GM23338 (cell line): ENCODE results near the gene L3MBTL4. TPM values are rescaled to one million over a fixed set of nuclear protein-coding genes. Genes with fewer than 3 reads are reported as not detected.

Experiments used
- ATAC-seq: fragments of 200-7000 bp; cut with Tn5 transposase; 3 replicates; pipeline ENCODE4 v1.9.1; 2020
- DNase-seq: peaks from one replicate; pipeline ENCODE4 v3.0.0-alpha.2; 2015; ENCODE audit warnings: low spot score
- H2AFZ ChIP-seq: fragments of 200-600 bp; sonication (generic); 2 replicates; pipeline ENCODE4 v1.8.0; 2016; ENCODE audit warnings: antibody characterized with exemption, mild to moderate bottlenecking, moderate library complexity
- H3F3A ChIP-seq: fragments of 200-600 bp; sonication (generic); replicated peaks from 2 replicates; pipeline ENCODE4 v1.8.0; 2017; ENCODE audit warnings: antibody characterized with exemption, mixed run types, low read depth
- H3K27ac ChIP-seq: fragments of 200-600 bp; sonication (generic); 2 replicates; pipeline ENCODE4 v1.6.1; 2016; ENCODE audit warnings: low read depth
- H3K27me3 ChIP-seq: fragments of 200-600 bp; sonication (generic); 2 replicates; pipeline ENCODE4 v1.8.0; 2016; ENCODE audit warnings: mild to moderate bottlenecking, mixed run types, moderate library complexity; ENCODE audit not compliant: insufficient read depth
- H3K36me3 ChIP-seq: fragments of 200-600 bp; sonication (generic); 2 replicates; pipeline ENCODE4 v1.8.0; 2016; ENCODE audit warnings: mild to moderate bottlenecking; ENCODE audit not compliant: insufficient read depth
- H3K4me1 ChIP-seq: fragments of 200-600 bp; sonication (generic); 2 replicates; pipeline ENCODE4 v1.8.0; 2016; ENCODE audit warnings: mild to moderate bottlenecking, moderate library complexity; ENCODE audit not compliant: insufficient read depth
- H3K4me2 ChIP-seq: fragments of 200-600 bp; sonication (generic); 2 replicates; pipeline ENCODE4 v1.7.1; 2017; ENCODE audit warnings: mixed run types
- H3K4me3 ChIP-seq: fragments of 200-600 bp; sonication (generic); 2 replicates; pipeline ENCODE4 v1.6.1; 2016; ENCODE audit warnings: mixed run types
- H3K79me2 ChIP-seq: fragments of 200-600 bp; sonication (generic); replicated peaks from 2 replicates; pipeline ENCODE4 v1.8.0; 2017; ENCODE audit warnings: mild to moderate bottlenecking; ENCODE audit not compliant: insufficient read depth
- H3K9me2 ChIP-seq: fragments of 200-600 bp; sonication (generic); 2 replicates; pipeline ENCODE4 v1.8.0; 2017; ENCODE audit not compliant: insufficient read depth
- H4K20me1 ChIP-seq: fragments of 200-600 bp; sonication (generic); replicated peaks from 2 replicates; pipeline ENCODE4 v1.8.0; 2017; ENCODE audit warnings: mild to moderate bottlenecking; ENCODE audit not compliant: insufficient read depth
- H3K27ac Mint-ChIP-seq: 2 replicates; pipeline ENCODE4 v1.8.0; 2020; ENCODE audit warnings: inconsistent platforms, mild to moderate bottlenecking, moderate library complexity, mixed read lengths
- H3K27me3 Mint-ChIP-seq: 3 replicates; pipeline ENCODE4 v1.8.0; 2022; ENCODE audit warnings: low read depth, mild to moderate bottlenecking, moderate library complexity, mixed read lengths, inconsistent platforms; ENCODE audit not compliant: insufficient read depth, poor library complexity
- H3K36me3 Mint-ChIP-seq: 3 replicates; pipeline ENCODE4 v1.8.0; 2021; ENCODE audit warnings: low read depth, mild to moderate bottlenecking, inconsistent platforms, moderate library complexity, mixed read lengths
- H3K4me1 Mint-ChIP-seq: 3 replicates; pipeline ENCODE4 v1.8.0; 2020; ENCODE audit warnings: mild to moderate bottlenecking, inconsistent platforms, mixed read lengths
- H3K4me3 Mint-ChIP-seq: 3 replicates; pipeline ENCODE4 v1.8.0; 2021; ENCODE audit warnings: moderate library complexity, mild to moderate bottlenecking, inconsistent platforms, mixed read lengths
- H3K9me3 Mint-ChIP-seq: 3 replicates; pipeline ENCODE4 v1.8.0; 2020; ENCODE audit warnings: moderate library complexity, mild to moderate bottlenecking, inconsistent platforms, mixed read lengths
- CREB1 ChIP-seq: fragments of 250-450 bp; sonication (Bioruptor Pico); IDR thresholded peaks from 2 replicates; pipeline ENCODE4 v1.5.0; 2020; ENCODE audit warnings: low read depth, mild to moderate bottlenecking, moderate library complexity
- CTCF ChIP-seq, 2 experiments: fragments of 200-600 bp in 1 of 2; sonication (generic) in 1 of 2; conservative IDR thresholded peaks; 2 replicates each; pipeline versions ENCODE4 v1.5.1 to v1.6.1; 2016 to 2017; ENCODE audit warnings: antibody characterized with exemption in 2 of 2, low read depth in 2 of 2, mild to moderate bottlenecking in 2 of 2, moderate library complexity in 1 of 2
- ETS1 ChIP-seq: IDR thresholded peaks from 2 replicates; pipeline ENCODE4 v1.6.1; 2016; ENCODE audit warnings: antibody characterized with exemption
- EZH2 ChIP-seq: fragments of 200-600 bp; sonication (generic); IDR thresholded peaks from one replicate; pipeline ENCODE4 v1.8.0; 2017; ENCODE audit warnings: antibody characterized with exemption, mild to moderate bottlenecking, low read depth; ENCODE audit not compliant: unreplicated experiment
- EZH2phosphoT487 ChIP-seq: fragments of 200-600 bp; sonication (generic); IDR thresholded peaks from one replicate; pipeline ENCODE4 v1.8.1; 2018; ENCODE audit warnings: antibody characterized with exemption; ENCODE audit not compliant: unreplicated experiment
- JUNB ChIP-seq: IDR thresholded peaks from one replicate; pipeline ENCODE4 v1.6.1; 2016; ENCODE audit warnings: antibody characterized with exemption; ENCODE audit not compliant: unreplicated experiment
- NANOG ChIP-seq: IDR thresholded peaks from 2 replicates; pipeline ENCODE4 v1.6.1; 2016; ENCODE audit warnings: antibody characterized with exemption, borderline replicate concordance
- POLR2AphosphoS5 ChIP-seq: IDR thresholded peaks from 2 replicates; pipeline ENCODE4 v1.6.1; 2016; ENCODE audit warnings: antibody characterized with exemption, low read depth
- REST ChIP-seq: IDR thresholded peaks from one replicate; pipeline ENCODE4 v1.6.1; 2018; ENCODE audit warnings: antibody characterized with exemption; ENCODE audit not compliant: unreplicated experiment
- STAT1 ChIP-seq: IDR thresholded peaks from one replicate; pipeline ENCODE4 v1.6.1; 2016; ENCODE audit warnings: antibody characterized with exemption; ENCODE audit not compliant: unreplicated experiment
- ZNF114 ChIP-seq: fragments of 250-450 bp; sonication (Bioruptor Pico); IDR thresholded peaks from 2 replicates; pipeline ENCODE4 v1.5.0; 2020; ENCODE audit warnings: mild to moderate bottlenecking, moderate library complexity
- ZNF331 ChIP-seq: fragments of 250-450 bp; sonication (Bioruptor Pico); IDR thresholded peaks from 2 replicates; pipeline ENCODE4 v1.5.0; 2020; ENCODE audit warnings: low read depth, mild to moderate bottlenecking, moderate library complexity
- polyA plus RNA-seq: library from polyadenylated mRNA; unstranded; fragments of >200 nt; fragmentation: Nextera tagmentation; extraction: Ambion mirVana; gene quantifications from 2 replicates; pipeline ENCODE4 v1.2.1, GENCODE V29; 2016
- total RNA-seq: library from RNA; depleted of rRNA; stranded (reverse); fragments of >200 nt; shearing (Covaris generic); gene quantifications from 2 replicates; pipeline ENCODE4 v1.2.3, GENCODE V29; 2014
- TF ChIP-seq, protein P1 (sequence below): fragments of 250-450 bp; sonication (Bioruptor Pico); IDR thresholded peaks from 2 replicates; pipeline ENCODE4 v1.5.0; 2020; ENCODE audit warnings: mild to moderate bottlenecking, moderate library complexity

The L3MBTL4 gene
- total and polyA plus RNA-seq, 2 experiments from 2014 or later = 0.48 to 2.8 TPM

DNA sequence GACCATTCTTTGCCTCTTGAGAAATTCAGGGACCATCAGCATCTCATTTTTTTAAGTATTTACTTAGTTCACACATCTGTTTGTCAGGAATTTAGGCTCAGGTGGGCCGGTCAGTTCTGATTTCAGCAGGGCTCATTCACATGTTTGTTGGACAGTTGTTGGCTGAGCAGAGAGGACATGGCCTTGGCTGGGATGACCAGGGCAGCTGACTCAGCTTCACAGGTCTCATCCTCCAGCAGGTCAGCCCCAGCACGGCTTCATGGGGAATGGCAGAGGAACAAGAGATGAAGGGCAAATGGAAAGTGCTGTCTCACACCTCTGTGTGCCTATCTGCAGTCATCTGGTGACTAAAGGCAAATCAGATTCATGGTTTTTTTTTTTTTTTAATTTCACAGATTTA lies 383.3 kb downstream of the L3MBTL4 start:
- TF ChIP-seq POLR2AphosphoS5 = no peak
- TF ChIP-seq CREB1 = no peak
- no peak for TF ChIP-seq ZNF114 (CRISPR knock-in tag)
- no peak for TF ChIP-seq EZH2phosphoT487
- no peak for TF ChIP-seq NANOG
- no peak for TF ChIP-seq CTCF (conservative IDR thresholded peaks at IDR 0.05; ENCODE audit: low read depth in 2 of 2)
- TF ChIP-seq, protein P1, sequence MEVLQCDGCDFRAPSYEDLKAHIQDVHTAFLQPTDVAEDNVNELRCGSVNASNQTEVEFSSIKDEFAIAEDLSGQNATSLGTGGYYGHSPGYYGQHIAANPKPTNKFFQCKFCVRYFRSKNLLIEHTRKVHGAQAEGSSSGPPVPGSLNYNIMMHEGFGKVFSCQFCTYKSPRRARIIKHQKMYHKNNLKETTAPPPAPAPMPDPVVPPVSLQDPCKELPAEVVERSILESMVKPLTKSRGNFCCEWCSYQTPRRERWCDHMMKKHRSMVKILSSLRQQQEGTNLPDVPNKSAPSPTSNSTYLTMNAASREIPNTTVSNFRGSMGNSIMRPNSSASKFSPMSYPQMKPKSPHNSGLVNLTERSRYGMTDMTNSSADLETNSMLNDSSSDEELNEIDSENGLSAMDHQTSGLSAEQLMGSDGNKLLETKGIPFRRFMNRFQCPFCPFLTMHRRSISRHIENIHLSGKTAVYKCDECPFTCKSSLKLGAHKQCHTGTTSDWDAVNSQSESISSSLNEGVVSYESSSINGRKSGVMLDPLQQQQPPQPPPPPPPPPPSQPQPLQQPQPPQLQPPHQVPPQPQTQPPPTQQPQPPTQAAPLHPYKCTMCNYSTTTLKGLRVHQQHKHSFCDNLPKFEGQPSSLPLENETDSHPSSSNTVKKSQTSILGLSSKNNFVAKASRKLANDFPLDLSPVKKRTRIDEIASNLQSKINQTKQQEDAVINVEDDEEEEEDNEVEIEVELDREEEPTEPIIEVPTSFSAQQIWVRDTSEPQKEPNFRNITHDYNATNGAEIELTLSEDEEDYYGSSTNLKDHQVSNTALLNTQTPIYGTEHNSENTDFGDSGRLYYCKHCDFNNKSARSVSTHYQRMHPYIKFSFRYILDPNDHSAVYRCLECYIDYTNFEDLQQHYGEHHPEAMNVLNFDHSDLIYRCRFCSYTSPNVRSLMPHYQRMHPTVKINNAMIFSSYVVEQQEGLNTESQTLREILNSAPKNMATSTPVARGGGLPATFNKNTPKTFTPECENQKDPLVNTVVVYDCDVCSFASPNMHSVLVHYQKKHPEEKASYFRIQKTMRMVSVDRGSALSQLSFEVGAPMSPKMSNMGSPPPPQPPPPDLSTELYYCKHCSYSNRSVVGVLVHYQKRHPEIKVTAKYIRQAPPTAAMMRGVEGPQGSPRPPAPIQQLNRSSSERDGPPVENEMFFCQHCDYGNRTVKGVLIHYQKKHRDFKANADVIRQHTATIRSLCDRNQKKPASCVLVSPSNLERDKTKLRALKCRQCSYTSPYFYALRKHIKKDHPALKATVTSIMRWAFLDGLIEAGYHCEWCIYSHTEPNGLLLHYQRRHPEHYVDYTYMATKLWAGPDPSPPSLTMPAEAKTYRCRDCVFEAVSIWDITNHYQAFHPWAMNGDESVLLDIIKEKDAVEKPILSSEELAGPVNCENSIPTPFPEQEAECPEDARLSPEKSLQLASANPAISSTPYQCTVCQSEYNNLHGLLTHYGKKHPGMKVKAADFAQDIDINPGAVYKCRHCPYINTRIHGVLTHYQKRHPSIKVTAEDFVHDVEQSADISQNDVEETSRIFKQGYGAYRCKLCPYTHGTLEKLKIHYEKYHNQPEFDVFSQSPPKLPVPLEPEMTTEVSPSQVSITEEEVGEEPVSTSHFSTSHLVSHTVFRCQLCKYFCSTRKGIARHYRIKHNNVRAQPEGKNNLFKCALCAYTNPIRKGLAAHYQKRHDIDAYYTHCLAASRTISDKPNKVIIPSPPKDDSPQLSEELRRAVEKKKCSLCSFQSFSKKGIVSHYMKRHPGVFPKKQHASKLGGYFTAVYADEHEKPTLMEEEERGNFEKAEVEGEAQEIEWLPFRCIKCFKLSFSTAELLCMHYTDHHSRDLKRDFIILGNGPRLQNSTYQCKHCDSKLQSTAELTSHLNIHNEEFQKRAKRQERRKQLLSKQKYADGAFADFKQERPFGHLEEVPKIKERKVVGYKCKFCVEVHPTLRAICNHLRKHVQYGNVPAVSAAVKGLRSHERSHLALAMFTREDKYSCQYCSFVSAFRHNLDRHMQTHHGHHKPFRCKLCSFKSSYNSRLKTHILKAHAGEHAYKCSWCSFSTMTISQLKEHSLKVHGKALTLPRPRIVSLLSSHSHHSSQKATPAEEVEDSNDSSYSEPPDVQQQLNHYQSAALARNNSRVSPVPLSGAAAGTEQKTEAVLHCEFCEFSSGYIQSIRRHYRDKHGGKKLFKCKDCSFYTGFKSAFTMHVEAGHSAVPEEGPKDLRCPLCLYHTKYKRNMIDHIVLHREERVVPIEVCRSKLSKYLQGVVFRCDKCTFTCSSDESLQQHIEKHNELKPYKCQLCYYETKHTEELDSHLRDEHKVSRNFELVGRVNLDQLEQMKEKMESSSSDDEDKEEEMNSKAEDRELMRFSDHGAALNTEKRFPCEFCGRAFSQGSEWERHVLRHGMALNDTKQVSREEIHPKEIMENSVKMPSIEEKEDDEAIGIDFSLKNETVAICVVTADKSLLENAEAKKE = no peak
- TF ChIP-seq STAT1 = no peak
- no peak for TF ChIP-seq ZNF331 (CRISPR knock-in tag)
- no peak for TF ChIP-seq JUNB
- no peak for TF ChIP-seq ETS1
- TF ChIP-seq REST = no peak
- TF ChIP-seq EZH2 = no peak
- Mint-ChIP-seq H3K27me3 (peaks cover 2% of the 10 kb centered on the region), H3K4me3 (no peak overlapping the region), H3K9me3 (peaks cover 8% of the 10 kb centered on the region), H3K4me1 (no peaks in the 10 kb centered on the region), H3K36me3 (peaks cover 8% of the 10 kb centered on the region), H3K27ac (no peak overlapping the region)
- Histone ChIP-seq H3K4me2 (no peak overlapping the region), H3K4me3 (no peak overlapping the region), H3K9me2 (no peaks in the 10 kb centered on the region), H3K79me2 (no peaks in the 10 kb centered on the region), H3K4me1 (no peaks in the 10 kb centered on the region), H3K27ac (no peak overlapping the region), H3K27me3 (no peaks in the 10 kb centered on the region), H4K20me1 (no peaks in the 10 kb centered on the region), H3K36me3 (no peaks in the 10 kb centered on the region), H3F3A (no peaks in the 10 kb centered on the region), H2AFZ (no peak overlapping the region)
- no peak for ATAC-seq
- no peak for DNase-seq
